H9 (cell line): Measurements from ENCODE around the gene HOXC11. TPM values are rescaled to one million over a fixed set of nuclear protein-coding genes. Genes with fewer than 3 reads are reported as not detected.

ENCODE experiments used
- DNase-seq: peaks from one replicate; pipeline ENCODE4 v3.0.0-alpha.2; 2017
- H2AFZ ChIP-seq: one replicate; pipeline ENCODE4 v1.6.1; 2013; ENCODE audit warnings: mild to moderate bottlenecking, low read length, control low read depth, moderate library complexity
- H2AK5ac ChIP-seq: 2 replicates; pipeline ENCODE4 v1.6.1; 2013; ENCODE audit warnings: low read length, control low read depth, mixed read lengths; ENCODE audit not compliant: insufficient read length
- H2BK120ac ChIP-seq: one replicate; pipeline ENCODE4 v1.6.1; 2013; ENCODE audit warnings: low read depth, mild to moderate bottlenecking, low read length, control low read depth, inconsistent platforms; ENCODE audit not compliant: poor library complexity, severe bottlenecking
- H2BK12ac ChIP-seq: 2 replicates; pipeline ENCODE4 v1.6.1; 2013; ENCODE audit warnings: low read length, control low read depth, mixed read lengths, low read depth; ENCODE audit not compliant: insufficient read length
- H2BK15ac ChIP-seq: 2 replicates; pipeline ENCODE4 v1.6.1; 2013; ENCODE audit warnings: low read depth, low read length, control low read depth
- H2BK20ac ChIP-seq: one replicate; pipeline ENCODE4 v1.6.1; 2013; ENCODE audit warnings: low read depth, mild to moderate bottlenecking, low read length, control low read depth, inconsistent platforms; ENCODE audit not compliant: poor library complexity, severe bottlenecking
- H2BK5ac ChIP-seq: 2 replicates; pipeline ENCODE4 v1.6.1; 2013; ENCODE audit warnings: low read length, control low read depth, mixed read lengths; ENCODE audit not compliant: insufficient read length
- H3K14ac ChIP-seq: 2 replicates; pipeline ENCODE4 v1.6.1; 2013; ENCODE audit warnings: low read length, control low read depth; ENCODE audit not compliant: insufficient read depth
- H3K18ac ChIP-seq: 2 replicates; pipeline ENCODE4 v1.6.1; 2013; ENCODE audit warnings: low read depth, mild to moderate bottlenecking, mixed read lengths, low read length, control low read depth; ENCODE audit not compliant: insufficient read length
- H3K23ac ChIP-seq: 2 replicates; pipeline ENCODE4 v1.6.1; 2013; ENCODE audit warnings: low read length, control low read depth, mixed read lengths, low read depth; ENCODE audit not compliant: insufficient read length
- H3K23me2 ChIP-seq: 2 replicates; pipeline ENCODE4 v1.6.1; 2013; ENCODE audit warnings: low read depth, mild to moderate bottlenecking, mixed read lengths, low read length, control low read depth; ENCODE audit not compliant: insufficient read length, poor library complexity, severe bottlenecking
- H3K27ac ChIP-seq: 2 replicates; pipeline ENCODE4 v1.5.1; 2013; ENCODE audit warnings: low read length, control low read depth, mixed read lengths, low read depth; ENCODE audit not compliant: insufficient read length
- H3K27me3 ChIP-seq: 2 replicates; pipeline ENCODE4 v1.6.1; 2013; ENCODE audit warnings: low read length, control low read depth, inconsistent platforms; ENCODE audit not compliant: insufficient read depth
- H3K4ac ChIP-seq: 2 replicates; pipeline ENCODE4 v1.6.1; 2013; ENCODE audit warnings: low read depth, mild to moderate bottlenecking, control low read depth, inconsistent platforms, low read length, moderate library complexity
- H3K4me1 ChIP-seq: 2 replicates; pipeline ENCODE4 v1.6.1; 2013; ENCODE audit warnings: low read length, control low read depth, inconsistent platforms; ENCODE audit not compliant: insufficient read depth
- H3K4me2 ChIP-seq: 2 replicates; pipeline ENCODE4 v1.6.1; 2013; ENCODE audit warnings: low read length, control low read depth, mixed read lengths; ENCODE audit not compliant: insufficient read length, insufficient read depth
- H3K56ac ChIP-seq: 2 replicates; pipeline ENCODE4 v1.6.1; 2013; ENCODE audit warnings: low read depth, mild to moderate bottlenecking, mixed read lengths, low read length, control low read depth; ENCODE audit not compliant: insufficient read length
- H3K79me1 ChIP-seq: 2 replicates; pipeline ENCODE4 v1.6.1; 2013; ENCODE audit warnings: low read depth, mild to moderate bottlenecking, moderate library complexity, low read length, control low read depth, inconsistent platforms; ENCODE audit not compliant: insufficient read depth, poor library complexity, severe bottlenecking
- H3K79me2 ChIP-seq: 2 replicates; pipeline ENCODE4 v1.6.1; 2013; ENCODE audit warnings: low read length, control low read depth, inconsistent platforms; ENCODE audit not compliant: insufficient read depth
- H3K9ac ChIP-seq: 2 replicates; pipeline ENCODE4 v1.6.1; 2013; ENCODE audit warnings: low read length, control low read depth, mixed read lengths; ENCODE audit not compliant: insufficient read length; ENCODE audit errors: extremely low read depth
- H3K9me3 ChIP-seq: one replicate; pipeline ENCODE4 v1.6.1; 2013; ENCODE audit warnings: low read depth, low read length, inconsistent platforms; ENCODE audit not compliant: control insufficient read depth
- H3T11ph ChIP-seq: one replicate; pipeline ENCODE4 v1.6.1; 2013; ENCODE audit warnings: mild to moderate bottlenecking, low read length, control low read depth, inconsistent platforms
- H4K20me1 ChIP-seq: one replicate; pipeline ENCODE4 v1.6.1; 2013; ENCODE audit not compliant: control insufficient read depth, insufficient read length, insufficient read depth
- H4K5ac ChIP-seq: 2 replicates; pipeline ENCODE4 v1.6.1; 2013; ENCODE audit warnings: low read depth, mild to moderate bottlenecking, mixed read lengths, low read length, control low read depth; ENCODE audit not compliant: insufficient read length
- H4K8ac ChIP-seq: replicated peaks from 2 replicates; pipeline ENCODE4 v1.6.1; 2013; ENCODE audit warnings: low read length, control low read depth, mixed read lengths, low read depth; ENCODE audit not compliant: insufficient read length
- H4K91ac ChIP-seq: 2 replicates; pipeline ENCODE4 v1.6.1; 2013; ENCODE audit warnings: low read depth, mild to moderate bottlenecking, moderate library complexity, mixed read lengths, low read length, control low read depth; ENCODE audit not compliant: insufficient read length
- H3K27ac Mint-ChIP-seq, 3 experiments: 2 replicates in 2 of 3; 3 replicates in 1 of 3; pipeline ENCODE4 v1.8.0; 2020 to 2021; ENCODE audit warnings: mixed read lengths in 3 of 3, mild to moderate bottlenecking in 1 of 3, moderate library complexity in 1 of 3
- H3K27me3 Mint-ChIP-seq: 2 replicates; pipeline ENCODE4 v1.8.0; 2021; ENCODE audit warnings: low read depth, mild to moderate bottlenecking, moderate library complexity, mixed read lengths
- H3K36me3 Mint-ChIP-seq, 3 experiments: 2 replicates in 2 of 3; 3 replicates in 1 of 3; pipeline ENCODE4 v1.8.0; 2020 to 2021; ENCODE audit warnings: low read depth in 3 of 3, mixed read lengths in 3 of 3; ENCODE audit not compliant: insufficient read depth in 1 of 3
- H3K4me1 Mint-ChIP-seq, 2 experiments: 2 replicates each; pipeline ENCODE4 v1.8.0; 2020; ENCODE audit warnings: mixed read lengths in 2 of 2
- H3K4me3 Mint-ChIP-seq, 2 experiments: 2 replicates in 1 of 2; 3 replicates in 1 of 2; pipeline ENCODE4 v1.8.0; 2020 to 2021; ENCODE audit warnings: mild to moderate bottlenecking in 2 of 2, mixed read lengths in 2 of 2, moderate library complexity in 1 of 2
- H3K9me3 Mint-ChIP-seq, 2 experiments: 2 replicates in 1 of 2; 3 replicates in 1 of 2; pipeline ENCODE4 v1.8.0; 2020; ENCODE audit warnings: mild to moderate bottlenecking in 2 of 2, mixed read lengths in 2 of 2, moderate library complexity in 1 of 2
- CTCF ChIP-seq: fragments of 200-600 bp; sonication (generic); conservative IDR thresholded peaks from 3 replicates; pipeline ENCODE4 v1.8.0; 2021; ENCODE audit warnings: antibody characterized with exemption, mild to moderate bottlenecking
- WGBS: extraction: QIAGEN DNeasy Blood & Tissue Kit; methylation state at CpG from one replicate; pipeline ENCODE4 v1.1.7; 2013; ENCODE audit warnings: missing lambda C conversion rate, low lambda C conversion rate, mixed read lengths; ENCODE audit not compliant: insufficient read length; ENCODE audit errors: extremely low coverage; 5-methylcytosine and 5-hydroxymethylcytosine counted together
- total RNA-seq: library from RNA; stranded (reverse); gene quantifications from 2 replicates; pipeline ENCODE4 v1.2.1, GENCODE V29; 2021

The HOXC11 gene
- total RNA-seq, 1 experiment from 2014 or later: not detected

- no peak overlapping the region for H3K23ac ChIP-seq
- no peaks in the 10 kb centered on the region for H4K20me1 ChIP-seq
- H3K4ac ChIP-seq: no peak overlapping the region
- no peak for TF ChIP-seq CTCF
- WGBS: no CpG with 5 or more reads among the region's 21 CpGs
- H3K9me3 ChIP-seq: no peaks in the 10 kb centered on the region
- H3T11ph ChIP-seq: no peak overlapping the region
- no peak for DNase-seq
- no peak overlapping the region for H3K4me3 Mint-ChIP-seq
- peaks cover 14 to 25% of the 10 kb centered on the region in 2 experiments for H3K4me1 Mint-ChIP-seq
- H3K18ac ChIP-seq: no peak overlapping the region
- no peak overlapping the region for H3K27ac ChIP-seq
- H3K4me1 ChIP-seq: no peaks in the 10 kb centered on the region
- H3K14ac ChIP-seq: no peak overlapping the region
- no peak overlapping the region for H3K27ac Mint-ChIP-seq
- no peak overlapping the region for H2AFZ ChIP-seq
- no peak overlapping the region for H2BK15ac ChIP-seq
- peaks cover 12 to 15% of the 10 kb centered on the region in 2 experiments; a peak in 4 of 5 replicates for H3K9me3 Mint-ChIP-seq
- H3K27me3 Mint-ChIP-seq: peaks cover 100% of the 10 kb centered on the region
- H3K36me3 Mint-ChIP-seq: peaks cover 0 to 8% (median 2%) of the 10 kb centered on the region in 3 experiments; a peak in 3 of 7 replicates
- H4K5ac ChIP-seq: no peak overlapping the region
- H2BK12ac ChIP-seq: no peak overlapping the region
- H3K79me2 ChIP-seq: no peaks in the 10 kb centered on the region
- H3K23me2 ChIP-seq: no peaks in the 10 kb centered on the region
- H3K27me3 ChIP-seq: peaks cover 97% of the 10 kb centered on the region
- H4K8ac ChIP-seq: no peak overlapping the region
- H2AK5ac ChIP-seq: no peak overlapping the region
- H2BK5ac ChIP-seq: no peak overlapping the region
- H3K79me1 ChIP-seq: no peaks in the 10 kb centered on the region
- H4K91ac ChIP-seq: no peak overlapping the region
- H3K56ac ChIP-seq: no peak overlapping the region
- H3K4me2 ChIP-seq: no peak overlapping the region
- H3K9ac ChIP-seq: no peak overlapping the region
- H2BK20ac ChIP-seq: no peak overlapping the region
- no peak overlapping the region for H2BK120ac ChIP-seq
These were observed 3.4 kb downstream of the HOXC11 start for GRCh38 chr12:53976172-53976822.
